ENCODE results near the gene TBC1D9B.

DNA sequence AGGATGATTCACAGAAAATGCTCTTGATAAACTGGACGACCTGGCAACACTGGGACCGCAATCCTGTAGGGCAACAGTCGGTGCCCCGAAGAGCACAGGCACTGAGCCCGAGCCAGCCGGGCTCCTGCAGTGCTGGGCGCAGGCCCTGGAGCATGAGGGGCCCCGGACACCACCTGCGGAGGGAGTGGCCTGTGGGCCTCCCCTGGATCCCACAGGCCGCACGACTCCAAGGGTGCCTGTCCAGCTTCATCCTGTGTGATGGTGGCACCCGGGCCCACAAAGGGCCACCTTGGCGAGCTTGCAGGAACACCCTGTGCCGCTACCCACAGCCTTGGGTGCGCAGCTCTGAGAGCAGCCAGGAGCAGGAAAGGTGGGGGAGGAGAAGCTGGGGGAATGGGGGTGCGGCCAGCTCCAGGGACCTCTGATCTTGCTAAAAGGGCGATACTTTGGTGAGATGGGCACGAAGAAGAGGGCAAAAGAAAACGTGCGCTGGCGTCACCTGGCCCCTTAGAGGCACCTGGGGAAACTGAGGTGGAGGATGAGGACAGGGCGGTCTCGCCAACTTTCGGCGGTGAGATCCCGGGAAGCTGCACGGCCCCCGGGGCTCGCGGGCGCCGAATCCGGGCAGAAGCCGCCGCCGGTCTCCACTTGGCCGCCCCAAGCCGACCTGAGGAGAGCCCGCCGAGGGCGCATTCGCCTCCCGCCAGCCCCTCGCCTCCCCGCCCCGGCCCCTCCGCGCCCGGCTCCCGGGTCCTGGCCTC lies 722 bp downstream of the TBC1D9B start:
- TF ChIP-seq, protein P1, sequence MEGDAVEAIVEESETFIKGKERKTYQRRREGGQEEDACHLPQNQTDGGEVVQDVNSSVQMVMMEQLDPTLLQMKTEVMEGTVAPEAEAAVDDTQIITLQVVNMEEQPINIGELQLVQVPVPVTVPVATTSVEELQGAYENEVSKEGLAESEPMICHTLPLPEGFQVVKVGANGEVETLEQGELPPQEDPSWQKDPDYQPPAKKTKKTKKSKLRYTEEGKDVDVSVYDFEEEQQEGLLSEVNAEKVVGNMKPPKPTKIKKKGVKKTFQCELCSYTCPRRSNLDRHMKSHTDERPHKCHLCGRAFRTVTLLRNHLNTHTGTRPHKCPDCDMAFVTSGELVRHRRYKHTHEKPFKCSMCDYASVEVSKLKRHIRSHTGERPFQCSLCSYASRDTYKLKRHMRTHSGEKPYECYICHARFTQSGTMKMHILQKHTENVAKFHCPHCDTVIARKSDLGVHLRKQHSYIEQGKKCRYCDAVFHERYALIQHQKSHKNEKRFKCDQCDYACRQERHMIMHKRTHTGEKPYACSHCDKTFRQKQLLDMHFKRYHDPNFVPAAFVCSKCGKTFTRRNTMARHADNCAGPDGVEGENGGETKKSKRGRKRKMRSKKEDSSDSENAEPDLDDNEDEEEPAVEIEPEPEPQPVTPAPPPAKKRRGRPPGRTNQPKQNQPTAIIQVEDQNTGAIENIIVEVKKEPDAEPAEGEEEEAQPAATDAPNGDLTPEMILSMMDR (IDR thresholded peaks at IDR 0.05), result no peak
- TF ChIP-seq POLR2A (IDR thresholded peaks at IDR 0.05), result no peak

Data from lower leg skin (tissue), 3 donors.